Measurements from ENCODE around the gene KRTCAP2. TPM values are rescaled to one million over a fixed set of nuclear protein-coding genes. Genes with fewer than 3 reads are reported as not detected.
A peak's percentile ranks its signal among the peaks of the same experiment; 100 is the strongest.
"Not testable (repeated sequence)": the region's sequence is repeated elsewhere in the genome, so short reads cannot be mapped to it uniquely, and the experiment has no call there.

KRTCAP2 gene
- polyA plus RNA-seq, 3 donors = 157 to 256 (median 247) TPM

- Histone ChIP-seq H3K27ac (ENCODE audit: low read depth in 1 of 2, low read length in 2 of 2) (no peak overlapping the region), H3K36me3 (replicated peaks in 1 of 2; ENCODE audit: control insufficient read depth in 1 of 2, insufficient read depth in 2 of 2, low read length in 2 of 2) (peaks cover 14 to 19% of the 10 kb centered on the region in 2 donors), H3K4me2 (replicated peaks; ENCODE audit: extremely low read depth, low read length, poor library complexity, severe bottlenecking) (no peak overlapping the region), H2AFZ (ENCODE audit: insufficient read depth, low read depth, low read length, poor library complexity, severe bottlenecking) (no peak overlapping the region), H3K9me3 (replicated peaks in 1 of 2; ENCODE audit: control insufficient read depth in 1 of 2, insufficient read depth in 1 of 2, low read length in 2 of 2) (no peaks in the 10 kb centered on the region), H3K9ac (ENCODE audit: insufficient read depth, low read length, poor library complexity, severe bottlenecking) (no peak overlapping the region), H3K27me3 (ENCODE audit: control insufficient read depth in 2 of 2, insufficient read depth in 2 of 2, low read length in 2 of 2) (peaks cover 0 to 15% of the 10 kb centered on the region in 2 donors), H3K4me3 (replicated peaks in 1 of 3; ENCODE audit: low read depth in 2 of 3, low read length in 3 of 3) (no peak overlapping the region), H3K4me1 (ENCODE audit: control insufficient read depth in 1 of 2, insufficient read depth in 2 of 2, low read length in 2 of 2) (peaks cover 29 to 31% of the 10 kb centered on the region in 2 donors), H3K79me2 (ENCODE audit: insufficient read depth, low read length) (peaks cover 21% of the 10 kb centered on the region), H4K20me1 (ENCODE audit: insufficient read depth, low read length) (no peaks in the 10 kb centered on the region)
- H3K9me3 Mint-ChIP-seq = peaks cover 0 to 11% (median 6%) of the 10 kb centered on the region in 7 donors
- intact Hi-C loops (cut with micrococcal nuclease) = loop anchor here in 1 of 2 donors (5.0 kb wide), 1 partner anchor 41 kb away; the partner anchor contains the start of gene EFNA1
- peaks cover 19 to 30% of the 10 kb centered on the region in 2 donors for H3K36me3 Mint-ChIP-seq
- no peak overlapping the region for H3K4me3 Mint-ChIP-seq
- WGBS (ENCODE audit: insufficient coverage) = 95% methylated on average over 7 of the region's 10 CpGs
- DNase-seq = no peak
- peak overlapping the region in 2 of 7 donors; percentile 1 to 41 for H3K27ac Mint-ChIP-seq
- TF ChIP-seq CTCF (IDR thresholded peaks at IDR 0.05) = no peak
- H3K4me1 Mint-ChIP-seq = peaks cover 31% of the 10 kb centered on the region
- H3K27me3 Mint-ChIP-seq (ENCODE audit: low read depth in 3 of 3) = peaks cover 16 to 27% (median 24%) of the 10 kb centered on the region in 3 donors
These were observed 4.5 kb downstream of the KRTCAP2 start for GRCh38 chr1:155168456-155169210.

- peak; percentile 14 for TF ChIP-seq CTCF (IDR thresholded peaks at IDR 0.05)
- WGBS (ENCODE audit: insufficient coverage) = 33% methylated on average over 4 of the region's 4 CpGs
- H3K79me2 ChIP-seq (ENCODE audit: insufficient read depth, low read length) = peaks cover 19% of the 10 kb centered on the region
- H3K4me1 Mint-ChIP-seq = peaks cover 26% of the 10 kb centered on the region
- intact Hi-C loops (cut with micrococcal nuclease) = loop anchor here in 1 of 2 donors (5.0 kb wide), 1 partner anchor 41 kb away; the partner anchor contains the start of gene EFNA1
- not testable (repeated sequence) for H3K4me2 ChIP-seq (replicated peaks; ENCODE audit: extremely low read depth, low read length, poor library complexity, severe bottlenecking); H2AFZ ChIP-seq (ENCODE audit: insufficient read depth, low read depth, low read length, poor library complexity, severe bottlenecking); H3K9ac ChIP-seq (ENCODE audit: insufficient read depth, low read length, poor library complexity, severe bottlenecking); DNase-seq; H3K9me3 ChIP-seq (replicated peaks in 1 of 2; ENCODE audit: control insufficient read depth in 1 of 2, insufficient read depth in 1 of 2, low read length in 2 of 2); H4K20me1 ChIP-seq (ENCODE audit: insufficient read depth, low read length); H3K27ac ChIP-seq (ENCODE audit: low read depth in 1 of 2, low read length in 2 of 2); H3K4me3 Mint-ChIP-seq; H3K27ac Mint-ChIP-seq; H3K4me3 ChIP-seq (replicated peaks in 1 of 3; ENCODE audit: low read depth in 2 of 3, low read length in 3 of 3)
- H3K9me3 Mint-ChIP-seq = peaks cover 0 to 11% (median 6%) of the 10 kb centered on the region in 7 donors
- peaks cover 0 to 15% of the 10 kb centered on the region in 2 donors for H3K27me3 ChIP-seq (ENCODE audit: control insufficient read depth in 2 of 2, insufficient read depth in 2 of 2, low read length in 2 of 2)
- peaks cover 19 to 30% of the 10 kb centered on the region in 2 donors for H3K36me3 Mint-ChIP-seq
- peaks cover 25 to 26% of the 10 kb centered on the region in 2 donors for H3K4me1 ChIP-seq (ENCODE audit: control insufficient read depth in 1 of 2, insufficient read depth in 2 of 2, low read length in 2 of 2)
- peaks cover 16 to 23% (median 22%) of the 10 kb centered on the region in 3 donors for H3K27me3 Mint-ChIP-seq (ENCODE audit: low read depth in 3 of 3)
- peaks cover 14 to 19% of the 10 kb centered on the region in 2 donors for H3K36me3 ChIP-seq (replicated peaks in 1 of 2; ENCODE audit: control insufficient read depth in 1 of 2, insufficient read depth in 2 of 2, low read length in 2 of 2)
These were observed 5.0 kb downstream of the KRTCAP2 start for GRCh38 chr1:155168105-155168445.

Data from CD14-positive monocyte (primary cell).